GM19240 (cell line): ENCODE measurements around the gene TOMM40.
A peak's percentile ranks its signal among the peaks of the same experiment; 100 is the strongest.
"Not testable (repeated sequence)": the region's sequence is repeated elsewhere in the genome, so short reads cannot be mapped to it uniquely, and the experiment has no call there.

Experiments used
- DNase-seq: peaks from one replicate; pipeline ENCODE4 v3.0.0; 2011; ENCODE audit warnings: low spot score; ENCODE audit not compliant: insufficient read length

The TOMM40 gene

GRCh38 chr19:44871809-44872208 lies 19.2 kb upstream of the TOMM40 start:
- DNase-seq: no peak

- no peak for DNase-seq
These were observed 18.4 kb upstream of the TOMM40 start for GRCh38 chr19:44872661-44873060.

- no peak for DNase-seq
These were observed 16.7 kb upstream of the TOMM40 start for GRCh38 chr19:44874317-44874716.

GRCh38 chr19:44875666-44876451 lies 15.2 kb upstream of the TOMM40 start:
- DNase-seq: no peak

- no peak for DNase-seq
These were observed 14.0 kb upstream of the TOMM40 start for GRCh38 chr19:44876930-44877535.

- DNase-seq: no peak
These were observed 12.8 kb upstream of the TOMM40 start for GRCh38 chr19:44878120-44878865.

- no peak for DNase-seq
These were observed 11.6 kb upstream of the TOMM40 start for GRCh38 chr19:44879309-44880065.

GRCh38 chr19:44882063-44882462 lies 9.0 kb upstream of the TOMM40 start:
- DNase-seq: no peak

- DNase-seq: not testable (repeated sequence)
These were observed 8.2 kb upstream of the TOMM40 start for GRCh38 chr19:44882619-44883397.

GRCh38 chr19:44883922-44884321 lies 7.1 kb upstream of the TOMM40 start:
- DNase-seq: no peak

- DNase-seq: no peak
These were observed 6.5 kb upstream of the TOMM40 start for GRCh38 chr19:44884566-44884965.

GRCh38 chr19:44886141-44886540 lies 4.9 kb upstream of the TOMM40 start:
- DNase-seq: no peak

- no peak for DNase-seq
These were observed 3.4 kb upstream of the TOMM40 start for GRCh38 chr19:44887648-44888047.

GRCh38 chr19:44888335-44888734 lies 2.7 kb upstream of the TOMM40 start:
- not testable (repeated sequence) for DNase-seq

- no peak for DNase-seq
These were observed 1.2 kb upstream of the TOMM40 start for GRCh38 chr19:44889830-44890365.

- peak; percentile 94 for DNase-seq
These were observed 563 bp upstream of the TOMM40 start for GRCh38 chr19:44890366-44891015.

- DNase-seq: no peak
These were observed 1.9 kb downstream of the TOMM40 start for GRCh38 chr19:44892932-44893331.

- no peak for DNase-seq
These were observed 2.4 kb downstream of the TOMM40 start for GRCh38 chr19:44893332-44894051.

- DNase-seq: no peak
These were observed 3.0 kb downstream of the TOMM40 start for GRCh38 chr19:44894052-44894400.
